H1 (cell line): ENCODE data around the gene TELO2. TPM values are rescaled to one million over a fixed set of nuclear protein-coding genes. Genes with fewer than 3 reads are reported as not detected.

Experiments
- BCL11A ChIP-seq, 2 experiments: IDR thresholded peaks; one replicate each; pipeline ENCODE4 v1.6.1; 2011; ENCODE audit warnings: low read depth in 2 of 2, low read length in 2 of 2, mild to moderate bottlenecking in 2 of 2
- CTCF ChIP-seq, 3 experiments: IDR thresholded peaks; 1 replicate in 2 of 3; 2 replicates in 1 of 3; pipeline versions ENCODE4 v1.5.1 to v1.6.1; 2011; ENCODE audit warnings: low read length in 3 of 3, mild to moderate bottlenecking in 3 of 3, inconsistent platforms in 2 of 3, low read depth in 1 of 3, moderate library complexity in 1 of 3; ENCODE audit not compliant: insufficient read depth in 1 of 3; ENCODE audit errors: control extremely low read depth in 1 of 3
- HDAC2 ChIP-seq, 2 experiments: fragments of 300-600 bp in 1 of 2; sonication (generic) in 1 of 2; IDR thresholded peaks; 2 replicates each; pipeline ENCODE4 v1.6.1; 2011 to 2012; ENCODE audit warnings: low read depth in 2 of 2, low read length in 2 of 2, mild to moderate bottlenecking in 2 of 2, moderate library complexity in 2 of 2, borderline replicate concordance in 1 of 2, inconsistent platforms in 1 of 2
- MAX ChIP-seq: IDR thresholded peaks from 2 replicates; pipeline ENCODE4 v1.6.1; 2012; ENCODE audit warnings: inconsistent platforms
- NRF1 ChIP-seq: IDR thresholded peaks from 2 replicates; pipeline ENCODE4 v1.6.1; 2011; ENCODE audit warnings: mild to moderate bottlenecking, low read depth, low read length, improper control_type of control experiment
- SAP30 ChIP-seq: fragments of 300-600 bp; sonication (generic); IDR thresholded peaks from 2 replicates; pipeline ENCODE4 v1.7.1; 2012; ENCODE audit warnings: low read length, moderate library complexity, mild to moderate bottlenecking, inconsistent platforms; ENCODE audit not compliant: insufficient read depth, insufficient replicate concordance
- SRF ChIP-seq: IDR thresholded peaks from 2 replicates; pipeline ENCODE4 v1.6.1; 2011; ENCODE audit warnings: mild to moderate bottlenecking, low read depth, low read length, moderate library complexity
- ZNF274 ChIP-seq: IDR thresholded peaks from 2 replicates; pipeline ENCODE4 v1.7.0; 2012; ENCODE audit warnings: low read length, borderline replicate concordance; ENCODE audit errors: extremely low read depth
- polyA plus RNA-seq, 7 experiments: library from polyadenylated mRNA; depleted of rRNA in 3 of 7; stranded (reverse) in 5 of 7; unstranded in 2 of 7; fragments of >200 nt in 5 of 7; fragments of 200-250 nt in 2 of 7; gene quantifications; 1 replicate in 5 of 7; 2 replicates in 1 of 7; 4 replicates in 1 of 7; pipeline versions ENCODE4 v1.2.1 to v1.2.3, GENCODE V29; 2011 to 2013; ENCODE audit warnings: missing spikeins in 2 of 7, mixed read lengths in 2 of 7
- total RNA-seq: library from RNA; stranded (reverse); fragmentation: NEBNext Ultra II Directional; extraction: Animal tissue kit (Norgen Biotek cat#: 25700); gene quantifications from 2 replicates; pipeline ENCODE4 v1.2.1, GENCODE V29; 2021

TELO2 gene
- total and polyA plus RNA-seq, 2 of the 8 experiments (the other 6 are each of a cell fraction or from before 2014, with no cell fraction given): 39.3 to 64.8 TPM

GRCh38 chr16:1488619-1489018 lies 4.5 kb upstream of the TELO2 start, which contains the start of gene PTX4 (continued):
- no peak for TF ChIP-seq CTCF (IDR thresholded peaks at IDR 0.05; ENCODE audit: control extremely low read depth in 1 of 3, insufficient read depth in 1 of 3, low read depth in 1 of 3, low read length in 3 of 3)
- no peak for TF ChIP-seq BCL11A (IDR thresholded peaks at IDR 0.05; ENCODE audit: low read depth in 2 of 2, low read length in 2 of 2)
- TF ChIP-seq SRF: no peak
- TF ChIP-seq MAX: no peak
- TF ChIP-seq ZNF274: no peak
- TF ChIP-seq NRF1: no peak
- no peak for TF ChIP-seq HDAC2 (IDR thresholded peaks at IDR 0.05; ENCODE audit: borderline replicate concordance in 1 of 2, low read depth in 2 of 2, low read length in 2 of 2)
- TF ChIP-seq SAP30: no peak
